ENCODE measurements around the gene INCENP. TPM values are rescaled to one million over a fixed set of nuclear protein-coding genes. Genes with fewer than 3 reads are reported as not detected.

INCENP gene
- total RNA-seq, 1 donor from 2014 or later: 26.2 TPM

DNA sequence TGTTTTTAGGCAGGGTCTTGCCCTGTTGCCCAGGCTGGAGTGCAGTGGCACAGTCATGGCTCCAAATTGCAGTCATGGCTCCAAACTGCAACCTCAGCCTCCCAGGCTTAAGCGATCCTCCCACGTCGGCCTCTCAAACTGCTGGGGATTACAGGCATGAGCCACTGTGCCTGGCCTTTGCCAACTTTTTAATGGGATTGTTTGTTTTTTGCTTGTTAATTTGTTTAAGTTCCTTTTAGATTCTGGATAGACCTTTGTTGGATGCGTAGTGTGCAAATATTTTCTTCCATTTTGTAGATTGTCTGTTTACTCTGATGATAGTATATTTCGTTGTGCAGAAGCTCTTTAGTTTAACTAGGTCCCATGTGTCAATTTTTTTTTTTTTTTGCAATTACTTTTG, 56.2 kb downstream of the INCENP start:
- Mint-ChIP-seq H3K4me3 (ENCODE audit: unreplicated experiment) (no peak overlapping the region), H3K27me3 (ENCODE audit: unreplicated experiment) (peaks cover 37% of the 10 kb centered on the region)
- no peak for DNase-seq (ENCODE audit: extremely low spot score, unreplicated experiment)

DNA sequence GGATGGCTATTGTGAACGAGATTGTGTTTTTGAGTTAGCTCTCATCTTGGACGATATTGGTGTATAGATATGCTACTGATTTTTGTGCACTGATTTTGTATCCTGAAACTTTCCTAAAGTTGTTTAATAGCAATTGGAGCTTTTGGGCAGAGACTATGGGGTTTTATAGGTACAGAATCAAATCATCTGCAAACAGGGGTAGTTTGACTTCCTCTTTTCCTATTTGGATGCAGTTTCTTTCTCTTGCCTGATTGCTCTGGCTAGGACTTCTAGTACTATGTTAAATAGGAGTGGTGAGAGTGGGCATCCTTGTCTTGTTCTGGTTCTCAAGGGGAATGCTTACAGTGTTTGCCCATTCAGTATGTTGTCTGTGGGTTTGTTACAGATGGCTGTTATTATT, 57.3 kb downstream of the INCENP start:
- TF ChIP-seq, protein P1, sequence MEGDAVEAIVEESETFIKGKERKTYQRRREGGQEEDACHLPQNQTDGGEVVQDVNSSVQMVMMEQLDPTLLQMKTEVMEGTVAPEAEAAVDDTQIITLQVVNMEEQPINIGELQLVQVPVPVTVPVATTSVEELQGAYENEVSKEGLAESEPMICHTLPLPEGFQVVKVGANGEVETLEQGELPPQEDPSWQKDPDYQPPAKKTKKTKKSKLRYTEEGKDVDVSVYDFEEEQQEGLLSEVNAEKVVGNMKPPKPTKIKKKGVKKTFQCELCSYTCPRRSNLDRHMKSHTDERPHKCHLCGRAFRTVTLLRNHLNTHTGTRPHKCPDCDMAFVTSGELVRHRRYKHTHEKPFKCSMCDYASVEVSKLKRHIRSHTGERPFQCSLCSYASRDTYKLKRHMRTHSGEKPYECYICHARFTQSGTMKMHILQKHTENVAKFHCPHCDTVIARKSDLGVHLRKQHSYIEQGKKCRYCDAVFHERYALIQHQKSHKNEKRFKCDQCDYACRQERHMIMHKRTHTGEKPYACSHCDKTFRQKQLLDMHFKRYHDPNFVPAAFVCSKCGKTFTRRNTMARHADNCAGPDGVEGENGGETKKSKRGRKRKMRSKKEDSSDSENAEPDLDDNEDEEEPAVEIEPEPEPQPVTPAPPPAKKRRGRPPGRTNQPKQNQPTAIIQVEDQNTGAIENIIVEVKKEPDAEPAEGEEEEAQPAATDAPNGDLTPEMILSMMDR (IDR thresholded peaks at IDR 0.05): no peak

More for the DNA sequence above, 56.2 kb downstream of the INCENP start:
- Mint-ChIP-seq H3K36me3 (ENCODE audit: unreplicated experiment) (no peaks in the 10 kb centered on the region), H3K4me1 (ENCODE audit: unreplicated experiment) (no peaks in the 10 kb centered on the region), H3K27ac (ENCODE audit: unreplicated experiment) (no peak overlapping the region), H3K9me3 (ENCODE audit: unreplicated experiment) (no peaks in the 10 kb centered on the region)
- TF ChIP-seq, protein P1 (IDR thresholded peaks at IDR 0.05): no peak

DNA sequence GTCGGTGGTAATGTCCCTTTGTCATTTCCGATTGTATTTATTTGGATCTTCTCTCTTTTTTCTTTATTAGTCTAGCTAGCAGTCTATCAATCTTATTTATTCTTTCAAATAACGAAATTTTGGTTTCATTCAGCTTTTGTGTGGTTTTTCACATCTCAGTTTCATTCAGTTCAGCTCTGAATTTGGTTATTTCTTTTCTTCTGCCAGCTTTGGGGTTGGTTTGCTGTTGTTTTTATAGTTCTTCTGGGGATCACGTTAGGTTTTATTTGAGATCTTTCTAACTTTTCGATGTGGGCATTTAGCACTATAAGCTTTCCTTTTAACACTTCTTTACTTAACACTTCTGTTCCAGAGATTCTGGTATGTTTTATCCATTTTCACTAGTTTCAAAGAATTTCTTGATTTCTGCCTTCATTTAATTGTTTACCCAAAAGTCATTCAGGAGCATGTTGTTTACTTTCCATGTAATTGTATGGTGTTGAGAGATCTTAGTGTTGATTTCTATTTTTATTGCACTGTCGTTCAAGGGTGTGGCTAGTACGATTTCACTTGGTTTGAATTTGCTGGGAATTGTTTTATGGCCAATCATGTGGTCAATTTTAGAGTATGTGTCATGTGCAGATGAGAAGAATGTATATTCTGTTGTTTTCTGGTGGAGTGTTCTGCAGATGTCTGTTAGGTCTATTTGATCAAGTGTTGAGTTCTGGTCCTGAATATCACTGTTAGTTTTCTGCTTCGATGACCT, 58.5 kb downstream of the INCENP start:
- no peaks in the 10 kb centered on the region for H3K9me3 Mint-ChIP-seq (ENCODE audit: unreplicated experiment)
- no peaks in the 10 kb centered on the region for H3K36me3 Mint-ChIP-seq (ENCODE audit: unreplicated experiment)
- peaks cover 28% of the 10 kb centered on the region for H3K27me3 Mint-ChIP-seq (ENCODE audit: unreplicated experiment)
- no peaks in the 10 kb centered on the region for H3K4me1 Mint-ChIP-seq (ENCODE audit: unreplicated experiment)
- TF ChIP-seq, protein P1 (IDR thresholded peaks at IDR 0.05): no peak
- H3K4me3 Mint-ChIP-seq (ENCODE audit: unreplicated experiment): no peak overlapping the region
- DNase-seq (ENCODE audit: extremely low spot score, unreplicated experiment): no peak
- no peak overlapping the region for H3K27ac Mint-ChIP-seq (ENCODE audit: unreplicated experiment)

More for the DNA sequence above, 57.3 kb downstream of the INCENP start:
- Mint-ChIP-seq H3K27me3 (ENCODE audit: unreplicated experiment) (peaks cover 37% of the 10 kb centered on the region), H3K9me3 (ENCODE audit: unreplicated experiment) (no peaks in the 10 kb centered on the region), H3K4me1 (ENCODE audit: unreplicated experiment) (no peaks in the 10 kb centered on the region), H3K4me3 (ENCODE audit: unreplicated experiment) (no peak overlapping the region), H3K27ac (ENCODE audit: unreplicated experiment) (no peak overlapping the region), H3K36me3 (ENCODE audit: unreplicated experiment) (no peaks in the 10 kb centered on the region)
- no peak for DNase-seq (ENCODE audit: extremely low spot score, unreplicated experiment)

DNA sequence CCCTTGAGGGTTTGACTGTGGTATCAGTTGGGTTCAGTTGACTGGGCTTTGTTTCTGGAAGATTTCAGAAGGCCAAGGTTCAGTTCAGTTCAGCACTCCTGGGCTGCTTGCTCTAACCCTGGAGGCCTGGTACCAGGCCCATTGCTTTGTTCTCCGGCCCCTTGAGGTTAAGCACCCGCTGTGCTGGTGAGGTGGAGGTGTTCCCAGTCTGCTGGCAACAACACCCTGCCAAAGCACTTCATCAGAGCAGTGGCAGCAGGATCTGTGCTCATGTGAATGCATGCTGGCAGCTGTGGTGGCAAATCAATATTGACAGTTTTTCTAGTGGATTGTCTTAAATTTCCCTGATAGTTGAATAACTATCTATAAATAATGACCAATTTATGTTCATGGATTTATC, 62.4 kb downstream of the INCENP start:
- H3K9me3 Mint-ChIP-seq (ENCODE audit: unreplicated experiment): no peaks in the 10 kb centered on the region
- H3K36me3 Mint-ChIP-seq (ENCODE audit: unreplicated experiment): no peaks in the 10 kb centered on the region
- TF ChIP-seq, protein P1 (IDR thresholded peaks at IDR 0.05): no peak
- peaks cover 36% of the 10 kb centered on the region for H3K27me3 Mint-ChIP-seq (ENCODE audit: unreplicated experiment)
- no peaks in the 10 kb centered on the region for H3K4me1 Mint-ChIP-seq (ENCODE audit: unreplicated experiment)
- DNase-seq (ENCODE audit: extremely low spot score, unreplicated experiment): no peak
- no peak overlapping the region for H3K27ac Mint-ChIP-seq (ENCODE audit: unreplicated experiment)
- no peak overlapping the region for H3K4me3 Mint-ChIP-seq (ENCODE audit: unreplicated experiment)

DNA sequence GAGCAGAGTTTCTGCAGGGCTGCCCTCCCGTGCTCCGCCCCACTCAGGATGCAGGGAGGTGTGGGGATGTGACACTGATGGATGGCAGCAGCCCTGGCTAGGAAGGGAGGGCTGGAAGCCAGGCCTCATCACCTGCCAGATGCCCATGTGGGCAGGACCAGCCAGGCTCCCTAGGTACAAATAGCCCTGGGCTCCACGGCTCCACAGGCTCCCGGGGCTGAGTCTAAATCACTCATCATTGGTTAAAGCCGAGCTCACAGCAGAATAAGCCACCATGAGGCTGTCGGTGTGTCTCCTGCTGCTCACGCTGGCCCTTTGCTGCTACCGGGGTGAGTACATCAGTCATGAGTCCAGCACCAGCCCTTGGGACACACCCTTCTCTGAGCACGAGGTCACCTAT, 66.2 kb downstream of the INCENP start, which contains the start of gene SCGB1D1:
Gene SCGB1D1, plus strand, starts transcription at position 206 of the 400 bp plus-strand sequence. Its CDS starts 69 bp downstream, at position 275.
- TF ChIP-seq, protein P1 (IDR thresholded peaks at IDR 0.05): no peak
- H3K27ac Mint-ChIP-seq (ENCODE audit: unreplicated experiment): no peak within 1 kb of the TSS
- no peaks in the 10 kb centered on the region for H3K36me3 Mint-ChIP-seq (ENCODE audit: unreplicated experiment)
- no peaks in the 10 kb centered on the region for H3K4me1 Mint-ChIP-seq (ENCODE audit: unreplicated experiment)
- no peak for DNase-seq (ENCODE audit: extremely low spot score, unreplicated experiment)
- no peaks in the 10 kb centered on the region for H3K9me3 Mint-ChIP-seq (ENCODE audit: unreplicated experiment)
- peaks cover 46% of the 10 kb centered on the region for H3K27me3 Mint-ChIP-seq (ENCODE audit: unreplicated experiment)
- no peak within 1 kb of the TSS for H3K4me3 Mint-ChIP-seq (ENCODE audit: unreplicated experiment)

All from osteocyte (in vitro differentiated cells).